Glutamatergic neuron (in vitro differentiated cells): ENCODE data around the gene KIF26B. TPM values are rescaled to one million over a fixed set of nuclear protein-coding genes. Genes with fewer than 3 reads are reported as not detected.

ENCODE experiments used
- DNase-seq: peaks from one replicate; pipeline ENCODE4 v3.0.0; 2022
- H3K27ac Mint-ChIP-seq: one replicate; pipeline ENCODE4 v1.8.0; 2020; ENCODE audit warnings: mild to moderate bottlenecking, mixed read lengths, inconsistent platforms; ENCODE audit not compliant: unreplicated experiment
- H3K27me3 Mint-ChIP-seq: one replicate; pipeline ENCODE4 v1.8.0; 2020; ENCODE audit warnings: mild to moderate bottlenecking, moderate library complexity, mixed read lengths, inconsistent platforms; ENCODE audit not compliant: unreplicated experiment
- H3K36me3 Mint-ChIP-seq: one replicate; pipeline ENCODE4 v1.8.0; 2020; ENCODE audit warnings: mild to moderate bottlenecking, mixed read lengths, inconsistent platforms; ENCODE audit not compliant: unreplicated experiment
- H3K4me1 Mint-ChIP-seq: one replicate; pipeline ENCODE4 v1.8.0; 2020; ENCODE audit warnings: mild to moderate bottlenecking, low read depth, mixed read lengths, inconsistent platforms; ENCODE audit not compliant: unreplicated experiment
- H3K4me3 Mint-ChIP-seq: one replicate; pipeline ENCODE4 v1.8.0; 2020; ENCODE audit warnings: mild to moderate bottlenecking, mixed read lengths, inconsistent platforms; ENCODE audit not compliant: unreplicated experiment
- H3K9me3 Mint-ChIP-seq: one replicate; pipeline ENCODE4 v1.8.0; 2020; ENCODE audit warnings: mild to moderate bottlenecking, moderate library complexity, mixed read lengths, inconsistent platforms; ENCODE audit not compliant: unreplicated experiment
- total RNA-seq: library from RNA; stranded (reverse); fragmentation: NEBNext Ultra II Directional; extraction: Animal tissue kit (Norgen Biotek cat#: 25700); gene quantifications from one replicate; pipeline ENCODE4 v1.2.1, GENCODE V29; 2021; ENCODE audit not compliant: unreplicated experiment
- TF ChIP-seq, protein P1 (sequence below): fragments of 200-600 bp; sonication (generic); IDR thresholded peaks from one replicate; pipeline ENCODE4 v1.5.0; 2021; ENCODE audit not compliant: partially characterized antibody, unreplicated experiment

Gene KIF26B
- total RNA-seq, 1 donor from 2014 or later = 2.4 TPM

DNA sequence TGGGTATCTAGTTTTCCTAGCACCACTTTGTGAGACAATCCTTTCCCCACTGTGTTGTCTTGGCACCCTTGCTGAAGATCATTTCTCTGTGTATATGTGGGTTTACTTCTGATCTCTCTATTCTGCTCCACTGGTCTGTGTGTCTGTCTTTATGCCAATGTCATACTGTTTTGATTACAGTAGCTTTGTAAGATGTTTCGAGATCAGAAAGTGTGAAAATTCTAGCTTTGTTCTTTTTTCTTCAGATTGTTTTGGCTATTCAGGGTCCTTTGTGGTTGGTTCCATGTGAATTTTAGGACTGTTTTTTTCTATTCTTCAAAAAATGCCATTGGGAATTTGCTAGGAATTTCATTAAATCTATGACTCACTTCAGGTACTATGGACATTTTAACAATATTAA, 116.2 kb downstream of the KIF26B start:
- Mint-ChIP-seq H3K4me1 (no peaks in the 10 kb centered on the region), H3K9me3 (peaks cover 4% of the 10 kb centered on the region), H3K36me3 (peaks cover 8% of the 10 kb centered on the region), H3K4me3 (no peak overlapping the region), H3K27ac (no peak overlapping the region), H3K27me3 (no peaks in the 10 kb centered on the region)
- DNase-seq = no peak
- TF ChIP-seq, protein P1, sequence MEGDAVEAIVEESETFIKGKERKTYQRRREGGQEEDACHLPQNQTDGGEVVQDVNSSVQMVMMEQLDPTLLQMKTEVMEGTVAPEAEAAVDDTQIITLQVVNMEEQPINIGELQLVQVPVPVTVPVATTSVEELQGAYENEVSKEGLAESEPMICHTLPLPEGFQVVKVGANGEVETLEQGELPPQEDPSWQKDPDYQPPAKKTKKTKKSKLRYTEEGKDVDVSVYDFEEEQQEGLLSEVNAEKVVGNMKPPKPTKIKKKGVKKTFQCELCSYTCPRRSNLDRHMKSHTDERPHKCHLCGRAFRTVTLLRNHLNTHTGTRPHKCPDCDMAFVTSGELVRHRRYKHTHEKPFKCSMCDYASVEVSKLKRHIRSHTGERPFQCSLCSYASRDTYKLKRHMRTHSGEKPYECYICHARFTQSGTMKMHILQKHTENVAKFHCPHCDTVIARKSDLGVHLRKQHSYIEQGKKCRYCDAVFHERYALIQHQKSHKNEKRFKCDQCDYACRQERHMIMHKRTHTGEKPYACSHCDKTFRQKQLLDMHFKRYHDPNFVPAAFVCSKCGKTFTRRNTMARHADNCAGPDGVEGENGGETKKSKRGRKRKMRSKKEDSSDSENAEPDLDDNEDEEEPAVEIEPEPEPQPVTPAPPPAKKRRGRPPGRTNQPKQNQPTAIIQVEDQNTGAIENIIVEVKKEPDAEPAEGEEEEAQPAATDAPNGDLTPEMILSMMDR = no peak

DNA sequence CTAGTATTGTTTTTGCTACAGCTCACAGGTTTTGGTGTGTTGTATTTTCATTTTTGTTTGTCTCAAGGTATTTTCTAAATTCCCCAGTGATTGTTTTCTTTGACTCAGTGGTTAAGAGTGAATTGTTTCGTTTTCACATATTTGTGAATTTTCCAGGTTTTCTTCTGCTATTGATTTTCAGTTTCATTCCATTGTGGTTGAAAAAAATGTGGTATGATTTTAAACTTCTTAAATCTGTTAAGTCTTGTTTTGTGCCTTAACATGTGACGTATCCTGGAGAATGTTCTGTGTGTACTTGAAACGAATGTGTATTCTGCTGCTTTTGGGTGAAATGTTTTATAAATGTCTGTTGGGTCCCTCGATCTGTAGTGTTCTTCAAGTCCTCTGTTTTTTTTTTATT, 117.9 kb downstream of the KIF26B start:
- Mint-ChIP-seq H3K4me3 (no peak overlapping the region), H3K27ac (no peak overlapping the region), H3K4me1 (no peaks in the 10 kb centered on the region), H3K36me3 (peaks cover 8% of the 10 kb centered on the region), H3K27me3 (no peaks in the 10 kb centered on the region), H3K9me3 (peaks cover 4% of the 10 kb centered on the region)
- TF ChIP-seq, protein P1 = no peak
- DNase-seq = no peak

DNA sequence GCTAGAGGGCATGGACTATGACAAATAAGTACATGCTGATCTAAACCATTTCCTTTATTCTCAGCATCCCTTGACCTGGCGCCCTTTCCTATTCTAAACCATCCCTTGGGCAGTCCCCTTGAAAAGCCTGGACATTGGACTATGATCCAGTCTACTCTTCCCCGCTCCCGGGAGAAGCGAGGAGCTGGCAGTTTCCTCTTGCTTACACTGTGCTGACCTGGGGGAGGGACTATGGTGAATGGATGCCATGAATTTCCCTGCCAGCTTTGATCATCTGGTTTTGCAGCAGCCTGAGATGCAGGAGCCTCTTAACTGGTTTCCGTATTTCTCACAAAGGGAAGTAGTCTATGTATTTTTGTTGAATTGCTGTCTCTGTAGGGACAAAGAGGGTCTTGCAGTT, 121.7 kb downstream of the KIF26B start:
- no peak overlapping the region for H3K27ac Mint-ChIP-seq
- DNase-seq = no peak

DNA sequence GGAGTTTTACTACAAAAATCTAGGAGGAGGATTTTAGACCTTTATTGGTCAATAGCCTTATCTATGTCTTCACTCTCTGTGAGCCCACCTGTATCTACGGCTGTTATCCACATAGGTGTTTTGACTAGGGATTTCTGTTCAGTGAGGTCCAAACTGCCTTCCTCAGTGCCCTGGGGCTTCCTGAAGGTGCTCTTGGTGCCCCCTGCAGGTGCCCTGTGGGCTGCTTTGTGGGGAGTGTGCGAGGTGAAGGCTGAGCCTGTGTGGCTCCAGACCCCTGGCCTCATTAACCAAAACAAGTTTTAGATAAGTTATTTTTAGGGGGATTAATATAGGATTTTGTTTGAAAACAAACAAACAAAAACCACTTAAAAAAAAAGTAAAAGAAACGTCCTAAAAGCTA, 122.5 kb downstream of the KIF26B start:
- Mint-ChIP-seq H3K4me3 (no peak overlapping the region), H3K9me3 (peaks cover 1% of the 10 kb centered on the region), H3K27ac (no peak overlapping the region), H3K36me3 (no peaks in the 10 kb centered on the region), H3K4me1 (no peaks in the 10 kb centered on the region), H3K27me3 (peaks cover 1% of the 10 kb centered on the region)
- no peak for DNase-seq
- TF ChIP-seq, protein P1 = no peak

More for the DNA sequence above, 121.7 kb downstream of the KIF26B start:
- TF ChIP-seq, protein P1 = no peak
- no peaks in the 10 kb centered on the region for H3K27me3 Mint-ChIP-seq
- H3K36me3 Mint-ChIP-seq = no peaks in the 10 kb centered on the region
- H3K9me3 Mint-ChIP-seq = peaks cover 1% of the 10 kb centered on the region
- H3K4me3 Mint-ChIP-seq = no peak overlapping the region
- no peaks in the 10 kb centered on the region for H3K4me1 Mint-ChIP-seq

DNA sequence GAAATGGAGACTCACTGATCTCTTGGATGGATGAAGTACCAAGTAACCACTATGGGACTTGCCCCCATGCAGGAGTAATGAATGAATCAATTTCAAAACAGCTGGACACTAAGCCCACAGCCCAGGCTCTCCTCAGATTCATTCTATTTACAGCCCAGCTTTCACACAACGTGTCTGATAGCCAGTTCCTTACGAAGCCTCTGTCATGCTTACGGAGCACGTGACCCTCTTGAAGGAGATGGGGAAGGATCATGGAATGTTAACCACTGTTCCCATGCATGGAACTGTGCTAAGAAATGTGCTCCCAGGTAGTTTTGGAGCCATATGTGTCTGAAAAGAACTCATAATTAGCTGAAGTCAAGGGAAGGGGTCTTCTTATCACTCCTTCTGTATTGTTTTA, 124.1 kb downstream of the KIF26B start:
- Mint-ChIP-seq H3K9me3 (peaks cover 4% of the 10 kb centered on the region), H3K27ac (no peak overlapping the region), H3K27me3 (peaks cover 1% of the 10 kb centered on the region), H3K36me3 (peaks cover 9% of the 10 kb centered on the region), H3K4me3 (no peak overlapping the region), H3K4me1 (no peaks in the 10 kb centered on the region)
- DNase-seq = no peak
- TF ChIP-seq, protein P1 = no peak
